Measurements from ENCODE around the gene PRRX1.

The PRRX1 gene

DNA sequence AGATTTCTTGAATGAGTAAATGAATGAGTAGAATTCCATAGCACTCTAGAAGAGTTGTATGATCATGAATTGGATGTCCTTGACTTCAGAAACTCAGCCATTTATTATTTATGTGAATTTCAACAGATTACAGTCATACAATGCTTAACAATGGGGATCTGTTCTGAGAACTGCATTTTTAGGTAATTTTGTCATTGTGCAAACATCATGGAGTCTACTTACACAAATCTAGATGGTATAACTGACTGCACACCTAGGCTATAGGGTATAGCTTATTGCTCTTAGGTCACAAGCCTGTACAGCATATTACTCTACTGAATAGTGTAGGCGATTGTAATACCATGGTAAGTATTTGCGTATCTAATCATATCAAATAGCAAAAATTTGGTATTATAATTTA, 59.6 kb downstream of the PRRX1 start:
- no peak for DNase-seq (ENCODE audit: low spot score)

DNA sequence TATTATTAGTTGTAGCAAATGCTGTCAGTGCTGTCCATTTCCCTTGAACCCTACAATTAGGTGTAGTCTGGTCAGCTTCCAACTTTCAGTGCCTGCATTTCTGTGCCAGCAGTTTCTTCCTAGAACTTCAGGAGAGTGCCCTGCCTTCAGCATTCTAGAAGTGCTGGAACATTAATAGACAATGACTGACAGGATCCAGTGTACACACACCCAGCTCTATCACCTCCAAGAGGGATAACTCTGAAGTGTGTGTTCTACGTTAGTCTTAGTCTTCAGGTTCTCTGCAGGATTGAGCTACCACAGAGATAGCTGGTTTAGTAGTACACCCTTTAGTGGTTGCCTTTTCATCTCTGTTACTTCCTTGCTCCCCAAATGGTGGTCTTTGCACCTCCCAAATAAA, 61.4 kb downstream of the PRRX1 start:
- no peak for DNase-seq (ENCODE audit: low spot score)

DNA sequence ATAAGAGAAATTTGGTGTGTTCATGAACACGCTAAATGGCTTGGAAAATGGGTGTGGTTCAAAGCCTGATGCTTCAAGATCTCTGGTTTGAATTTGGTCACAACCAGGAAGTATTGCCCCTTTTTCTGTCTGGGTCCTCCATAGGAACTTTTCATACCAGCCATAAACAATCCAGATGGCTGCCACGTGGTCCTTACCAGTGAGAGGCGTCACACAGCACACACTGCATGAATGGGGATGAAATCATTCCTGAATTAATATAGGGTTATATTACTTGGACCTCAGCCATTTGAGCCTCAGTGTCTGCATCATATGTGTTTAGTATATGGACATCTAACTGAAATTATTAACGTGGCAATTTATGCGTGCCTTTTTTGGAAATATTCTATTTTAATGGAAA, 64.0 kb downstream of the PRRX1 start:
- DNase-seq (ENCODE audit: low spot score): no peak

DNA sequence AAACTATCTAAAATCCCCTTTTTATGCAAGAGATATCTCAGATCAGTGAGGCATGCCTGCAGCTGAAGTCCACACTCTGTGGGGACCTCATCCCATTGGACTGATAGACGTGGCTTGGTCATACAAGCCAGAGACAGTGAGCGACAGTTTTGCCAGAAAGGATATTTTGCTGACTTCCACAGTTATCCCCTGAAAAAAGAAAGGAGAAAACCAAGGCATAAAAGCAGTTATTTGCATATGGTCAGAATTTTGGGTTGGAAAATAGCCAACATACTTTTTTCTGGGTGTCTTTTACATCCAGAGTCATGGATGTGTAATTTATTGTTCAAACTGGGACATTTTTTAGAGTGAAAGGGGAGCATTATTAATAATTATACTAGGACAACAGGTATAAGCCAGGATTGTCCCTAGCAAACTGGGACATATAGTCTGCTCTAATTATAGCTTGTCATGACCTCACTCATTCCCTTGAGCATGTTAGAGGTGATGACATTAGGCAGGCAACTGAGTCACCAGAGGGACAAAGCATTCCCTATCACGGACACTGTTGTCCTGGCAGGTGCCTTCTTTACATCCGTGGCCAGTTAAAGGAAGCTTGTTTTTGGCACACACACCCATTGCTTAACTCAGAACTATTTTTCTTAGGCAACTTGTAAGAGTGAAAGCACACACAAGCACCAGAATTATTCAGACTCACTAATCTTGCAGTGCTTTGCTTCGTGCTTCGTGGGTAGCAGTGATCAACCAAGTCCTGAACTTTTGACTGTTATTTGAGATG, 65.5 kb downstream of the PRRX1 start:
- DNase-seq (ENCODE audit: low spot score): no peak

DNA sequence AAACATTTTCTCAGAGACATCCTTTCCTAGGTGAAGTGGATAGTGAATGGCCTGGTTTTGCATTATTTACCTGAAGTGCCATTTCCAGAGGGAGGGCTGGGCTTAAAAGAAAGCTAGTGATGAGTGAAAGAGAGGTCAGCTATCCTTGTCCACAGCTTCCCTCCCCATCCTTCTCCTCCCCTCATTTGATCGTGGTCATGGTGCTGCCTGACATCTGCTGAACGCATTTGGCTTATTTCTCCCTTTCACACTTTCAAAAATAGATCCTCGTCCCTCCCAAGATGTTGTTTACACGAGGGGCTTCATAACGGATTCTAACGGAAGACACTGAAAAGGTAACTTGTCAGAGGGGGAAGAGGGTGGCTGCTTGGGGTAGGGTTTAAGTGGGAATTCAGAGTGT, 66.1 kb downstream of the PRRX1 start:
- no peak for DNase-seq (ENCODE audit: low spot score)

DNA sequence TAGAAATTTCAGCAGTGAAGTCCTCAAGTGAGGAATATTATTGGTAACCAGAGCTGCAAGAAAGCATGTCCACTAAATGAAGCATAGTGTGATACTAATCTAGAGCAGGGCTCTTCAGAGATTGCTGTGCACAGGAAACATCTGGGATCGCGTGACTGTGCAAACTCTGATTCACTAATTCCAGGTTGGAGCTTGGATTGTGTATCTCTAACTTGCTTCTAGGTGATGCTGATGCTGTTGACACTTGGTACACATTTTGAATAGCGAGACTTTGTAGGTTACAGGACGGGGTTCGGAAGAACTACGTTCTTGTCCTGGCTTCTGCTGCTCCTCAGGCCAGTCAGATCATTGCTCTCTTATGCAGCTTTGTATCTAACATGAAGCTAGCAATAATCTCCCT, 66.5 kb downstream of the PRRX1 start:
- no peak for DNase-seq (ENCODE audit: low spot score)

DNA sequence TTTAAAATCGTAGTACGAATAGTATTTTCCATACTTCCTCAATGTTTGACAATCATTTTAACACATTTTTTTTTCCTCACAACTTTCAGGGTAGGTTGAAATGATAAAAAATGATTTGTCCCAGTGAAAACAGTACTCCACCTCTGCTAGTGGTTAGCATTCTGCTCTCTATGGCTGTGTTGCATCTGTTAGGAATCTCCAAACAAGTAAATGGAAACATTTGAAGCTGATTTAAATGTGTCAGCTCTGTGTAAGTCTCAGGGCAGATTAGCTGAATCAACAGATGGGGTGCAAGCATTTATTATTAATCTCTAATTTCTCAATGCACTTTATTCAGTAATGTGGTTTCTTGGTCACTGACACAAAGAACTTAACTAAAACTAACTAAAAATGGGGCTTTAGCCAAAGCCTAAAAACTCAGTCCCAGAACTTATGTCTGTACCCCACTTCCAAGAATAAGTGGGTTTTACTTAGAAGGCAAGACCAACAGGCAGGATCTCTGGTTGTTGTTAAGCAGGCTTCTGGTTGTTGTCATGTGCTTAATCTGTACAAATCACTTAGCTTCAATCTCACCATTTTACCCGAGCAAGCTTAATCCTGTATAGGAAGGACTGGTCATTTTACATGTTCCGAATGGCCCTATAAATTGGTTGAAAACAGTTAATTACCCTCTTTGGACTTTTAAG, 67.8 kb downstream of the PRRX1 start:
- no peak for DNase-seq (ENCODE audit: low spot score)

DNA sequence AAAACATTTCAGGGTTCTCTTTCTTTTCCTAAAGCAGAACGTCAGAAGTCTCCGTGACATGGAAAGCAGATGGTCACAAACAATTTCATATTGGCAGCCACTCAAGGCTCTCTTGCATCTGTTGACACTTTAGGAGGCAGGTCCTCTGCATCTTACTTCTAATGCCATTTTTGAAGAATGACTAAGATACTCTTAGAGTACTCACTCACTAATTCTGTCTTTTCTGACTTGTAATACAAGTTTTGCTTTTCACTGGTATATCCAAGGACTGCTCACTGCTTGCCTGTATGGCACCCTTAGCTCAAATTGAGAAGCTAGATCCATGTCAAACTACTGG, 68.3 kb downstream of the PRRX1 start:
- no peak for DNase-seq (ENCODE audit: low spot score)

DNA sequence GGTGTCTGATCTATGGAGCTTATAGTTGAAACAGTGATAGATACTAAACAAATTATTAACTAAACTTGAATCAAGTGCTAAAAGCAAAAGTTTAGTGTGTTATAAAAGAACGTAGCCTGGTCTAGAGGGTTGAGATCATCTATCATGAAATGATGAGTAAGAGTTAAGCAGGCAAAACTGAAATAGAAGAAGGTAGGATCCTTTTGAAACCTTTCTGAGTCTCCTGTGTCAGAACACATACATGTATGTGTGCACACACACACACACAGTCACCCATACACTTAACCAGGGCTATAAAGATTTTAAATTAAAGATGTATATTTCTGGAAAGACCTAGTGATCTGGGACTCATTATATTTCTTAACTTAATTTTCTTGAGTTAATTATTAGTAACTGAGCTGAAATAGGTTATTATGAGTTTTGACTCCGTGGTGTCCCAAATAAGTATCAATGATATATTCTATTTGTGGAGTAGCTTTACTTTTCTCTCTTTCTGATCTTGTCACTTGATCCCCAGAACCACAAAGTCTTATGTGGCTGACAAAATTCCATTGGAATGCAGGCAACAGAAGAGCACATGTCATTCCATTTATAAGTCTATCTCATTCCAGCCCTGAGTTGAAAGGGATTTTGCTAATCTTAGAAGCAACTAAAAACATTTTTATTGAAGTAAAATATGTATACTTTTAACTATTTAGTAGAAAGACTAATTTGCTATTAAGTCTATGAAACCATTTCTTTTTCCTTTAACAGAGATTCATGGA, 70.7 kb downstream of the PRRX1 start:
- DNase-seq (ENCODE audit: low spot score): no peak

DNA sequence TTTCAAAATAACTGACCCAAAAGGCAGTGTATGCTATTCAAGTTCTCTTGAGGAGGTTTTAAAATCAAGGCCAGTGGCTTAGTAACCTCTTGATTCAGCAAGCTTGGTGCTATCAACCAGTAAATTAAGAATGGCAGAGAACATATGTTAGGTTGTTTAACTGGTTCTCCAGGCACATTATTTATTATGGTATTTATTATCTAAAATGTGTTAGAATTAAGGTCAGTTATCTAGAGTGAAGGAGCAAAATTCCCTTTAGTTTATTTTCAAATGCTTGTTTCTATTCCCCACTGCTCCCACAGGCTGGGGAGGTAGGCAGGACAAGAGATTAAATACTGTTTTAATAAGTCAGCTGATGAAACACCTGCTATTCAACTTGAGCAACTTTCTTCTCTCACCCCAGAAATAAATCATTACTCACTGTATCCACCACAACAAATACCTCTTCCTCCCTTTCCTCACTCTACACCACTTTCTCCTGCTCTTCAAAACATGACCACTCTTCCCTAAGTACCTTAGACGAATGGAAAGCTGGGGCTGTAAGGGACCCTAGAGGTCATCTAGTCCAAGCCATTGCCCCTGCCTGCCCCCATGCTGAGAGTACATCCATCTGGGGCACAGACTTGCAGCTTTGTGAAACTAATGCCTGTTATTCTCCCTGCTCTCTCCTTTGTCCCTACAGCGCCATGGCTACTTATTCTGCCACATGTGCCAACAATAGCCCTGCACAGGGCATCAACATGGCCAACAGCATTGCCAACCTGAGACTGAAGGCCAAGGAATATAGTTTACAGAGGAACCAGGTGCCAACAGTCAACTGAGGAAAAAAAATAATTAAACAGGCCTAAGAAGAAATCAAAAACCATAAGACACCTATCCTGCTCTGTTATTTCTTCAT, 71.7 kb downstream of the PRRX1 start:
- DNase-seq (ENCODE audit: low spot score): no peak

DNA sequence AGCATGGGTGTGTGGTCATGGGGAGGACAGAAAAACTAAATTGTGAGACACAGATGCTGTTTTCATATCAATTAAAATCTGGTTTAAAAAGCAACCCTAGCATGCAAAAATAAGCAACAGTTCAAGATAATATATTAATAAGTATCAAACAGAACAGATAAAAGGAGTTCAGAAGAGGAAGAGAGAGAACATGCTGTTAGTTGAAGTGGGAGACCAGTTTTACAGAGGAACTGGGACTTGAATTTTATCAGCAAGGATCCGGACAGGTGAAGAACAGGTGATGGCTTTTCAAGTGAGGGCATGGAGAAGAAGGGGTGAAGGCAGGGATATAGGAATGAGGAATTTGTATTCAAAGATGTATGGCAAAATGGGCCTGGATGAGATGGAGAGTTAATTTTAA, 75.9 kb downstream of the PRRX1 start:
- no peak for DNase-seq (ENCODE audit: low spot score)

DNA sequence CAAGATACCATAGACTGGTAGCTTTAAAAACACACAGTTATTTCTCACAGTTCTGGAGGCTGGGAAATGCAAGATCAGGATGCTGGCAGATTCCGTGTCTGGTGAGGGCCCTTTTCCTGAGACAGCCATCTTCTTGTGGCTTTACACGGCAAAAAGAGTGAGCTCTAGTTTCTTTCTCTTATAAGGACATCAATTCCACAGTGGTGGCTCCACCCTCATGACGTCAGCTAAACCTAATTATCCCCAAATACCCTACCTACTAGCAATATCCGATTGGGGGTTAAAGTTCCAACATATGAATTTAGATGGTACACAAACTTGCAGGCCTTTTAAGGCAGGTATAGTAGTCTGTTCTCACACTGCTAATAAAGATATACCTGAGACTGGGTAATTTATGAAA, 77.7 kb downstream of the PRRX1 start:
- no peak for DNase-seq (ENCODE audit: low spot score)

DNA sequence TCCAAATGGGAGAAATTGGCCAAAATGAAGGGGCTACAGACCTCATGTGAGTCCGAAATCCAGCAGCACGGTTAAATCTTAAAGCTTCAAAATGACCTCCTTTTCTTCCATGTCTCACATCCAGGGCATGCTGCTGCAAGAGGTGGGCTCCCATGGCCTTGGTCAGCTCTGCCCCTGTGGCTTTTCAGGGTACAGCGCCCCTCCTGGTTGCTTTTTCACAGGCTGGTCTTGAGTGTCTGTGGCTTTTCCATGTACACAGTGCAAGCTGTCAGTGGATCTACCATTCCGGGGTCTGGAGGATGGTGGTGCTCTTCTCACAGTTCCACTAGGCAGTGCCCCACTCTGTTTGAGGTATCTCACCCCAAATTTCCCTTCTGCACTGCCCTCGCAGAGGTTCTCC, 78.7 kb downstream of the PRRX1 start:
- DNase-seq (ENCODE audit: low spot score): no peak

DNA sequence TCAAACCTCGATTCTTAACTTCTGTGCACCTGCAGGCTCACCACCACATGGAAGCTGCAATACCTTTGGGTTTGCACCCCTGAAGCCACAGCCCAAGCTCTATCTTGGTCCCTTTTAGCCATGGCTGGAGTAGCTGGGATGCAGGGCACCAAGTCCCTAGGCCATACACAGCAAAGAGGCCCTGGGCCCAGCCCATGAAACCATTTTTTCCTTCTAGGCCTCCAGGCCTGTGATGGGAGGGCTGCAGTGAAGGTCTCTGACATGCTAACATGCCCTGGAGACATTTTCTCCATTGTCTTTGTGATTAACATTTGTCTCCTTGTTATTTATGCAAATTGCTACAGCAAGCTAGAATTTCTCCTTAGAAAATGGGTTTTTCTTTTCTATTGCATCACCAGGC, 79.2 kb downstream of the PRRX1 start:
- DNase-seq (ENCODE audit: low spot score): no peak

DNA sequence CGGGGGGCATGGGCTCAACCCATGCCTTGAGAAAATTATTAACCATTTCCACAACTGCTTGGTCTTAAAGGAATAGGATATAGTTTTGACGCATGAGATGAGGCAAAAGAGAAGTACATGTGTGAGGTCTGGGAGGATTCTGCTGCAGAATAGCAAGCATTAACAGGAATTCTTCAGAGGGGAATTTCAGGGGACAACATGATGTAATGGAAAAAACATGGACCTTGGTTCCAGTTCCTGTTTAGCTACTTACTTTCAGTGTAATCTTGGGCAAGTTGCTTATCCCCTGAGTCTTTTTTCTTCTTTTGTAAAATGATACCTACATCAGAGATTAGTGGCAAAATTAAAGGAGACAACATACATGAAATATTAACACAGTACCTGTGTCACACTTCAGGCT, 85.6 kb downstream of the PRRX1 start:
- DNase-seq (ENCODE audit: low spot score): no peak

DNA sequence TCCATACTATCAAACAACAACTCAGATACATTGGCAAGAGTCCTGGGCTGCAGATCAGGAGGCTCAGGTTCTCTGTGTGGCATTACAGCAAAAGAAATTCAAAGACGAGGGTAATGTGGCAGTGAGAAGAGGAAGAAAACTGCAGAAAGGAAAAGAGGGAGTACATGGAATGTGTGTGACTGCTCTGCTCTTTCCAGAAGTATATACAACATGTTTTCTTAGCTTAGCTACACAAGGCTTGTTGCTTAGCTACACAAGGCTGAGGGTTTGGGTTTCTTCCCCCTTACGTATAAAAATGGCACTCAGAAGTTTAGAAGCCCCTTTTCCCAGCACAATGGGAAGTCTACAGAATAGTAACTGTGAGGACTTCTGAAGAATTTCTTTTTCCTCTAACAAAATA, 86.0 kb downstream of the PRRX1 start:
- no peak for DNase-seq (ENCODE audit: low spot score)

DNA sequence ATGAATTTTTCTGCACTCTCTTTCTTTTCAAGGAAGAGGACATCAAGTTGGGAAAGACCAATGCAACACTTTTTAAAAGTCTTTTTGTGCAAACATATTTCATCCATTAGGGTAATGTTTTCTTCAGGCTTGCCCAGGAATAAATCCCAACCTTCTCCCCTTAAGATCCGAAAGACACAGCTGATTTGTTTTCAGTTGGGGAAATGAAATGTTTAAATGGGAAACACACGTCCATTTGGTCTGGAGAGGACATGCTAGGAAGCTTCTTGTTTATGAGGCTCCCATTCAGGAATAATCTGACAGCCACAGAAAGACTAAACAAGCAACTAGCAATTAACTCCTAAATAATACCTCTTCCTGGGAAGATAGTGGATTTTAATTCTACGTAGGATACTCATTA, 91.9 kb downstream of the PRRX1 start:
- no peak for DNase-seq (ENCODE audit: low spot score)

DNA sequence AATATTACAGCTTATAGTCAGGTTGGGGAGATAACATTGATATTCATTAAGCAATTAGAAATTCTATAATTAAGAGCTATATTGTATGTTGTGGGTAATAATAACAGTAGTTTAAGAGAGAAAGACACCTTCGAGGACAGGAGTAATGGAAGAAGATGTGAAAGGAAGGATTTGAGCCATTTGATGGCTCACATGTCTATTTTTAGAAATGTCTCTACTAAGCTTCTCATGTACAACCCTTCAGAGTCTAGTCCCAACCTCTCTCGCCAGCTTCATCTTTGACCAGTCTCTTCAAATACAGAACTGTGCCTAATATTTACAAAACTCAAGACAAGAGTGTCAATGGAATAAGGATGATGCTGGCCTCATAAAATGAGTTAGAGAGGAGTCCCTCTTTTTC, 95.1 kb downstream of the PRRX1 start:
- no peak for DNase-seq (ENCODE audit: low spot score)

DNA sequence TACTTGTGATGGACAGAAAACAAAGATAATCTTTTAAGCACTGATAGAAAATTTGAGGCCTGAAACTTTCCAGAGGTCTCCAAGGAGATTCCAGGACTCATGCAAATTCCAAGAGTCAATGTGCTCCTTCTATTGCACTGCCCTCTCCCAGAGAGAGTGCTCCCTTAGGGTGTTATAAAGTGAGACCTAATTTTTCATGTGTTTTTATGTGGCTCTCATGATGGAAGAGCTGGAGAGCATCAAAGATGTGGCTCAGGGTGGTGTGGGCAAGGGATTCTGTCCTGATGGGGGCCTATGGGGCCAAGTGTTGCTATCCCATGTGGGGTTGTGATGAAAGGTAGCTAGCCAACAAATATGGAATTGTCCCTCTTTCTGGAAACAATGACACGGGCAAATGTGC, 101.3 kb downstream of the PRRX1 start:
- DNase-seq (ENCODE audit: low spot score): no peak

DNA sequence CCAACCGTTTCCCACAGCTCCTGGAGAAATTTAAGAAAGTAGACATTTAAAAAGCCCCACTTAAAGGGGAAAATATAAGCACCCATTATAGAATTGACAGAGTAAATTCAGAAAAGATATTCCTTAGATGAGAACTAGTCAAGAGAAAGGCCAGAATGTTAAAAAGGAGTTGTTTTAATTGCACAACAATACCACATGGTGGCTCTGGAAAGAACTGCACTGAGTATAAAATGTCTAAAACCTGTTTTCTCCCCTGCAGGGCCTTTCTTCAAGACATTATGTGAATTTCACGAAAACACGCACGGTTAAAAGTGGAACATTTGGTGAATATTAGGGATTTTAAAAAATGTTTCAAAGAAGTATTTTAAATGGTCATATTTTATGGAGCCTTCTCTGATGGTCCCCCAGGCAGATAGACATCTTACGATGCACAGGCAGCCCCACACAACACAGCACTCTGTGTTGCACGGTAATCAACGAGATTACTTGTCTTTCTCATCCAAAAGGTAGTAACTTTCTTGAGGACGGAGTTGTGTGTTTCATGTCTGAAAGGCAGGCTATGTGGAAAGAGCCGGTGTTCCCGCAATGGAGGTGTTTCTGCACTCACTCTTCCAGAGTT, 101.9 kb downstream of the PRRX1 start:
- no peak for DNase-seq (ENCODE audit: low spot score)

DNA sequence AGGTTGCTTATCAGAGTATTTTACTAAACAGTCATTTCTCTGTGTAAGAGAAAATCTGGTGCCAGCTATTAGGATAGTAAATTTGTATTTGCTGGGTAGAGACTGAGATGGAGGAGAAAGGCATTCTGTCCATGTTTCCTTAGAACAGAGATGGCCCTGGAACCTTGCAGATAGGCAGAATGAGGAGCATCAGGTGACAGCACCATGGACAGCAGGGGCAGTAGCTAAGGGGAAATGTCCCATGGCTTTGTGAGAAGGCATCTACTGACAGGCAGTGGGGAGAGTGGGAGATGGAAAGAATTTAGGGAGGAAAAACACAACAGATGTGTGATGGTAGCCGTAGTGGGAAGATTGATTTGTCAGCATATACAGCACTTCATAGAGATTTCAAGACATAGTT, 105.0 kb downstream of the PRRX1 start:
- DNase-seq (ENCODE audit: low spot score): no peak

DNA sequence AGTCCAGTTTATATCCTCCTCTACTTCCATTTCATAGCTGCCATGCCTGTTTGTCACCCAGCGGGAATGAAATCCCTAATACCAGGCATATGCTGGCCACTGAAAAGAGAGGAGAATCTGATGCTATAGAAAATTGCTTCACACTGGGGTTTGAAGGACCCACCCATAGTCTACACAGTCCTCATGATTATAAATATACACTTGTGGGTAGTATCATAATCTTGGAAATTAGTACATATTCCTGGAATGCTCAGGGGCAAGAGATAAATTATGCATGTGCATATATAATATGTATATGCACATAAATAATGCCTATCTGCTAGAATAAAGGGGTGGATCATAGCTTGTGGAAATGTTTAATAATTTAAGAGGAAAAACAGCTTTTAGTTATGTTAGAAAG, 105.8 kb downstream of the PRRX1 start:
- no peak for DNase-seq (ENCODE audit: low spot score)

Data from ecto neural progenitor cell (in vitro differentiated cells).